GM23338 (cell line): ENCODE results near the gene AXL. TPM values are rescaled to one million over a fixed set of nuclear protein-coding genes. Genes with fewer than 3 reads are reported as not detected.

Experiments
- ATAC-seq: fragments of 200-7000 bp; cut with Tn5 transposase; 3 replicates; pipeline ENCODE4 v1.9.1; 2020
- DNase-seq: peaks from one replicate; pipeline ENCODE4 v3.0.0-alpha.2; 2015; ENCODE audit warnings: low spot score
- H2AFZ ChIP-seq: fragments of 200-600 bp; sonication (generic); 2 replicates; pipeline ENCODE4 v1.8.0; 2016; ENCODE audit warnings: antibody characterized with exemption, mild to moderate bottlenecking, moderate library complexity
- H3F3A ChIP-seq: fragments of 200-600 bp; sonication (generic); replicated peaks from 2 replicates; pipeline ENCODE4 v1.8.0; 2017; ENCODE audit warnings: antibody characterized with exemption, mixed run types, low read depth
- H3K27ac ChIP-seq: fragments of 200-600 bp; sonication (generic); 2 replicates; pipeline ENCODE4 v1.6.1; 2016; ENCODE audit warnings: low read depth
- H3K27me3 ChIP-seq: fragments of 200-600 bp; sonication (generic); 2 replicates; pipeline ENCODE4 v1.8.0; 2016; ENCODE audit warnings: mild to moderate bottlenecking, mixed run types, moderate library complexity; ENCODE audit not compliant: insufficient read depth
- H3K36me3 ChIP-seq: fragments of 200-600 bp; sonication (generic); 2 replicates; pipeline ENCODE4 v1.8.0; 2016; ENCODE audit warnings: mild to moderate bottlenecking; ENCODE audit not compliant: insufficient read depth
- H3K4me1 ChIP-seq: fragments of 200-600 bp; sonication (generic); 2 replicates; pipeline ENCODE4 v1.8.0; 2016; ENCODE audit warnings: mild to moderate bottlenecking, moderate library complexity; ENCODE audit not compliant: insufficient read depth
- H3K4me2 ChIP-seq: fragments of 200-600 bp; sonication (generic); 2 replicates; pipeline ENCODE4 v1.7.1; 2017; ENCODE audit warnings: mixed run types
- H3K4me3 ChIP-seq: fragments of 200-600 bp; sonication (generic); 2 replicates; pipeline ENCODE4 v1.6.1; 2016; ENCODE audit warnings: mixed run types
- H3K79me2 ChIP-seq: fragments of 200-600 bp; sonication (generic); replicated peaks from 2 replicates; pipeline ENCODE4 v1.8.0; 2017; ENCODE audit warnings: mild to moderate bottlenecking; ENCODE audit not compliant: insufficient read depth
- H3K9me2 ChIP-seq: fragments of 200-600 bp; sonication (generic); 2 replicates; pipeline ENCODE4 v1.8.0; 2017; ENCODE audit not compliant: insufficient read depth
- H4K20me1 ChIP-seq: fragments of 200-600 bp; sonication (generic); replicated peaks from 2 replicates; pipeline ENCODE4 v1.8.0; 2017; ENCODE audit warnings: mild to moderate bottlenecking; ENCODE audit not compliant: insufficient read depth
- H3K27ac Mint-ChIP-seq: 2 replicates; pipeline ENCODE4 v1.8.0; 2020; ENCODE audit warnings: inconsistent platforms, mild to moderate bottlenecking, moderate library complexity, mixed read lengths
- H3K27me3 Mint-ChIP-seq: 3 replicates; pipeline ENCODE4 v1.8.0; 2022; ENCODE audit warnings: low read depth, mild to moderate bottlenecking, moderate library complexity, mixed read lengths, inconsistent platforms; ENCODE audit not compliant: insufficient read depth, poor library complexity
- H3K36me3 Mint-ChIP-seq: 3 replicates; pipeline ENCODE4 v1.8.0; 2021; ENCODE audit warnings: low read depth, mild to moderate bottlenecking, inconsistent platforms, moderate library complexity, mixed read lengths
- H3K4me1 Mint-ChIP-seq: 3 replicates; pipeline ENCODE4 v1.8.0; 2020; ENCODE audit warnings: mild to moderate bottlenecking, inconsistent platforms, mixed read lengths
- H3K4me3 Mint-ChIP-seq: 3 replicates; pipeline ENCODE4 v1.8.0; 2021; ENCODE audit warnings: moderate library complexity, mild to moderate bottlenecking, inconsistent platforms, mixed read lengths
- H3K9me3 Mint-ChIP-seq: 3 replicates; pipeline ENCODE4 v1.8.0; 2020; ENCODE audit warnings: moderate library complexity, mild to moderate bottlenecking, inconsistent platforms, mixed read lengths
- EZH2phosphoT487 ChIP-seq: fragments of 200-600 bp; sonication (generic); IDR thresholded peaks from one replicate; pipeline ENCODE4 v1.8.1; 2018; ENCODE audit warnings: antibody characterized with exemption; ENCODE audit not compliant: unreplicated experiment
- POLR2AphosphoS5 ChIP-seq: IDR thresholded peaks from 2 replicates; pipeline ENCODE4 v1.6.1; 2016; ENCODE audit warnings: antibody characterized with exemption, low read depth
- STAT1 ChIP-seq: IDR thresholded peaks from one replicate; pipeline ENCODE4 v1.6.1; 2016; ENCODE audit warnings: antibody characterized with exemption; ENCODE audit not compliant: unreplicated experiment
- ZNF114 ChIP-seq: fragments of 250-450 bp; sonication (Bioruptor Pico); IDR thresholded peaks from 2 replicates; pipeline ENCODE4 v1.5.0; 2020; ENCODE audit warnings: mild to moderate bottlenecking, moderate library complexity
- ZNF331 ChIP-seq: fragments of 250-450 bp; sonication (Bioruptor Pico); IDR thresholded peaks from 2 replicates; pipeline ENCODE4 v1.5.0; 2020; ENCODE audit warnings: low read depth, mild to moderate bottlenecking, moderate library complexity
- polyA plus RNA-seq: library from polyadenylated mRNA; unstranded; fragments of >200 nt; fragmentation: Nextera tagmentation; extraction: Ambion mirVana; gene quantifications from 2 replicates; pipeline ENCODE4 v1.2.1, GENCODE V29; 2016
- total RNA-seq: library from RNA; depleted of rRNA; stranded (reverse); fragments of >200 nt; shearing (Covaris generic); gene quantifications from 2 replicates; pipeline ENCODE4 v1.2.3, GENCODE V29; 2014
- TF ChIP-seq, protein P1 (sequence below): fragments of 250-450 bp; sonication (Bioruptor Pico); IDR thresholded peaks from 2 replicates; pipeline ENCODE4 v1.5.0; 2020; ENCODE audit warnings: mild to moderate bottlenecking, moderate library complexity
- TF ChIP-seq, protein P2 (sequence below), 2 experiments: fragments of 200-600 bp in 1 of 2; sonication (generic) in 1 of 2; conservative IDR thresholded peaks; 2 replicates each; pipeline versions ENCODE4 v1.5.1 to v1.6.1; 2016 to 2017; ENCODE audit warnings: antibody characterized with exemption in 2 of 2, low read depth in 2 of 2, mild to moderate bottlenecking in 2 of 2, moderate library complexity in 1 of 2

Gene AXL
- total and polyA plus RNA-seq, 2 experiments from 2014 or later, result 9.0 to 28.4 TPM

DNA sequence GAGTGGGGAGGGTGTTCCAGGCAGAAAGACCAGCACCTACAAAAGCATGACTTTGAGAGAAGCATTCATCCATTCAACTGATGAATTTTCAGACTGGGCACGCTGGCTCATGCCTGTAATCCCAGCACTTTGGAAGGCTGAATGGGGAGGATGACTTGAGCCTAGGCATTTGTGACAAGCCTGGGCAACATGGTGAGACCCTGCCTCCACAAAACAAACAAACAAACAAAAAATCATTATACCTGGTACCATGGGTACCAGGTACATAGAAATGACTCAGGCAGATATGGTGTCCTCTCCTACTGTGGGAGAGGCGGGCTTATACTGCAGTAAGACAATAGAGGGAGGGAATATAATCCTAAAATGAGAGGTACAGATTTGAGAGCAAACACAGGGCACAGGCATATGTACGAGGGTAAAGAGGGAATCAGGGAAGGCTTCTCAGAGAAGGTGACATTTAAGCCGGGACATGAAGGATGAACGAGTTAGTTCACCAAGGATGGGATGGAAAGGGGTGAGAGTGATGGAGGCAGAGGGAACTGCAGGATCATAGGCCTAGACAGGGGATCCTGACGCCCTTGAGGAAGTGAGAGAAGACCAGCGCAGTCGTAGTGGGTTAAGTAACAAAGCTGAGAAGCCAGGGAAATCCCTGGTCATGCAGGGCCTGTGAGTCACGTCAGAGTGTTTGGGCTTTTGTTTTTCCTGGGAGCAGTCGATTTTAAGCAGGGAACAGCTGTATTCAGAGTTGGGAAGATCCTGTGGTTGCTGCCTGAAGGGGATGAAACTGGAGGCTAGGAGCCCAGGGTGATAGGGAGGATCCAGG is 23.1 kb upstream of the AXL start (continued):
- TF ChIP-seq, protein P1, sequence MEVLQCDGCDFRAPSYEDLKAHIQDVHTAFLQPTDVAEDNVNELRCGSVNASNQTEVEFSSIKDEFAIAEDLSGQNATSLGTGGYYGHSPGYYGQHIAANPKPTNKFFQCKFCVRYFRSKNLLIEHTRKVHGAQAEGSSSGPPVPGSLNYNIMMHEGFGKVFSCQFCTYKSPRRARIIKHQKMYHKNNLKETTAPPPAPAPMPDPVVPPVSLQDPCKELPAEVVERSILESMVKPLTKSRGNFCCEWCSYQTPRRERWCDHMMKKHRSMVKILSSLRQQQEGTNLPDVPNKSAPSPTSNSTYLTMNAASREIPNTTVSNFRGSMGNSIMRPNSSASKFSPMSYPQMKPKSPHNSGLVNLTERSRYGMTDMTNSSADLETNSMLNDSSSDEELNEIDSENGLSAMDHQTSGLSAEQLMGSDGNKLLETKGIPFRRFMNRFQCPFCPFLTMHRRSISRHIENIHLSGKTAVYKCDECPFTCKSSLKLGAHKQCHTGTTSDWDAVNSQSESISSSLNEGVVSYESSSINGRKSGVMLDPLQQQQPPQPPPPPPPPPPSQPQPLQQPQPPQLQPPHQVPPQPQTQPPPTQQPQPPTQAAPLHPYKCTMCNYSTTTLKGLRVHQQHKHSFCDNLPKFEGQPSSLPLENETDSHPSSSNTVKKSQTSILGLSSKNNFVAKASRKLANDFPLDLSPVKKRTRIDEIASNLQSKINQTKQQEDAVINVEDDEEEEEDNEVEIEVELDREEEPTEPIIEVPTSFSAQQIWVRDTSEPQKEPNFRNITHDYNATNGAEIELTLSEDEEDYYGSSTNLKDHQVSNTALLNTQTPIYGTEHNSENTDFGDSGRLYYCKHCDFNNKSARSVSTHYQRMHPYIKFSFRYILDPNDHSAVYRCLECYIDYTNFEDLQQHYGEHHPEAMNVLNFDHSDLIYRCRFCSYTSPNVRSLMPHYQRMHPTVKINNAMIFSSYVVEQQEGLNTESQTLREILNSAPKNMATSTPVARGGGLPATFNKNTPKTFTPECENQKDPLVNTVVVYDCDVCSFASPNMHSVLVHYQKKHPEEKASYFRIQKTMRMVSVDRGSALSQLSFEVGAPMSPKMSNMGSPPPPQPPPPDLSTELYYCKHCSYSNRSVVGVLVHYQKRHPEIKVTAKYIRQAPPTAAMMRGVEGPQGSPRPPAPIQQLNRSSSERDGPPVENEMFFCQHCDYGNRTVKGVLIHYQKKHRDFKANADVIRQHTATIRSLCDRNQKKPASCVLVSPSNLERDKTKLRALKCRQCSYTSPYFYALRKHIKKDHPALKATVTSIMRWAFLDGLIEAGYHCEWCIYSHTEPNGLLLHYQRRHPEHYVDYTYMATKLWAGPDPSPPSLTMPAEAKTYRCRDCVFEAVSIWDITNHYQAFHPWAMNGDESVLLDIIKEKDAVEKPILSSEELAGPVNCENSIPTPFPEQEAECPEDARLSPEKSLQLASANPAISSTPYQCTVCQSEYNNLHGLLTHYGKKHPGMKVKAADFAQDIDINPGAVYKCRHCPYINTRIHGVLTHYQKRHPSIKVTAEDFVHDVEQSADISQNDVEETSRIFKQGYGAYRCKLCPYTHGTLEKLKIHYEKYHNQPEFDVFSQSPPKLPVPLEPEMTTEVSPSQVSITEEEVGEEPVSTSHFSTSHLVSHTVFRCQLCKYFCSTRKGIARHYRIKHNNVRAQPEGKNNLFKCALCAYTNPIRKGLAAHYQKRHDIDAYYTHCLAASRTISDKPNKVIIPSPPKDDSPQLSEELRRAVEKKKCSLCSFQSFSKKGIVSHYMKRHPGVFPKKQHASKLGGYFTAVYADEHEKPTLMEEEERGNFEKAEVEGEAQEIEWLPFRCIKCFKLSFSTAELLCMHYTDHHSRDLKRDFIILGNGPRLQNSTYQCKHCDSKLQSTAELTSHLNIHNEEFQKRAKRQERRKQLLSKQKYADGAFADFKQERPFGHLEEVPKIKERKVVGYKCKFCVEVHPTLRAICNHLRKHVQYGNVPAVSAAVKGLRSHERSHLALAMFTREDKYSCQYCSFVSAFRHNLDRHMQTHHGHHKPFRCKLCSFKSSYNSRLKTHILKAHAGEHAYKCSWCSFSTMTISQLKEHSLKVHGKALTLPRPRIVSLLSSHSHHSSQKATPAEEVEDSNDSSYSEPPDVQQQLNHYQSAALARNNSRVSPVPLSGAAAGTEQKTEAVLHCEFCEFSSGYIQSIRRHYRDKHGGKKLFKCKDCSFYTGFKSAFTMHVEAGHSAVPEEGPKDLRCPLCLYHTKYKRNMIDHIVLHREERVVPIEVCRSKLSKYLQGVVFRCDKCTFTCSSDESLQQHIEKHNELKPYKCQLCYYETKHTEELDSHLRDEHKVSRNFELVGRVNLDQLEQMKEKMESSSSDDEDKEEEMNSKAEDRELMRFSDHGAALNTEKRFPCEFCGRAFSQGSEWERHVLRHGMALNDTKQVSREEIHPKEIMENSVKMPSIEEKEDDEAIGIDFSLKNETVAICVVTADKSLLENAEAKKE (CRISPR knock-in tag), result no peak
- no peak for TF ChIP-seq ZNF331 (CRISPR knock-in tag)

DNA sequence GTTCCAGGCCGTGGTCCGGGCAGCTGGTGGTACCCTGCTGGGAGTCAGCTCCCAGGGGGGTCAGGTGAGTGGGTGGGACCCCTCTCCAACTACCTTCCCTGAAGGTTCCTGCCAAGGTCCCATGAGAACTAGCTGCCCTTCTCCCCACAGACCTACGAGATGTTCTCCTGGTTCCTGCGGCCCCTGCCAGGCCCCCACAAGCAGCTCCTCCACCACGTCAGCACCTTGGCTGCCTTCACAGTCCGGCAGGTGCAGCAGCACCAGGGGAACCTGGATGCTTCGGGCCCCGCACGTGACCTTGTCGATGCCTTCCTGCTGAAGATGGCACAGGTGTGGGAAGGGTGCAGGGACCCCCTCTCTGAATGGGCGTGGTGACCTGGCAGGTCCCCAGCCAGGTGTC is 20.5 kb upstream of the AXL start:
- no peak overlapping the region for H2AFZ ChIP-seq
- Mint-ChIP-seq H3K4me1 (peaks cover 37% of the 10 kb centered on the region), H3K9me3 (no peaks in the 10 kb centered on the region), H3K27me3 (peaks cover 20% of the 10 kb centered on the region), H3K36me3 (peaks cover 95% of the 10 kb centered on the region), H3K4me3 (no peak overlapping the region), H3K27ac (no peak overlapping the region)
- H3K27ac ChIP-seq, result no peak overlapping the region
- H3F3A ChIP-seq, result peaks cover 39% of the 10 kb centered on the region
- H4K20me1 ChIP-seq, result peaks cover 45% of the 10 kb centered on the region
- peaks cover 22% of the 10 kb centered on the region for H3K4me1 ChIP-seq
- H3K4me3 ChIP-seq, result no peak overlapping the region
- H3K79me2 ChIP-seq, result peaks cover 56% of the 10 kb centered on the region
- H3K36me3 ChIP-seq, result peaks cover 48% of the 10 kb centered on the region
- no peaks in the 10 kb centered on the region for H3K27me3 ChIP-seq
- no peak overlapping the region for H3K4me2 ChIP-seq
- ATAC-seq, result no peak
- no peak for DNase-seq
- no peaks in the 10 kb centered on the region for H3K9me2 ChIP-seq
- no peak for TF ChIP-seq STAT1
- TF ChIP-seq POLR2AphosphoS5, result no peak
- TF ChIP-seq EZH2phosphoT487, result no peak
- TF ChIP-seq, protein P1 (CRISPR knock-in tag), result no peak
- TF ChIP-seq, protein P2, sequence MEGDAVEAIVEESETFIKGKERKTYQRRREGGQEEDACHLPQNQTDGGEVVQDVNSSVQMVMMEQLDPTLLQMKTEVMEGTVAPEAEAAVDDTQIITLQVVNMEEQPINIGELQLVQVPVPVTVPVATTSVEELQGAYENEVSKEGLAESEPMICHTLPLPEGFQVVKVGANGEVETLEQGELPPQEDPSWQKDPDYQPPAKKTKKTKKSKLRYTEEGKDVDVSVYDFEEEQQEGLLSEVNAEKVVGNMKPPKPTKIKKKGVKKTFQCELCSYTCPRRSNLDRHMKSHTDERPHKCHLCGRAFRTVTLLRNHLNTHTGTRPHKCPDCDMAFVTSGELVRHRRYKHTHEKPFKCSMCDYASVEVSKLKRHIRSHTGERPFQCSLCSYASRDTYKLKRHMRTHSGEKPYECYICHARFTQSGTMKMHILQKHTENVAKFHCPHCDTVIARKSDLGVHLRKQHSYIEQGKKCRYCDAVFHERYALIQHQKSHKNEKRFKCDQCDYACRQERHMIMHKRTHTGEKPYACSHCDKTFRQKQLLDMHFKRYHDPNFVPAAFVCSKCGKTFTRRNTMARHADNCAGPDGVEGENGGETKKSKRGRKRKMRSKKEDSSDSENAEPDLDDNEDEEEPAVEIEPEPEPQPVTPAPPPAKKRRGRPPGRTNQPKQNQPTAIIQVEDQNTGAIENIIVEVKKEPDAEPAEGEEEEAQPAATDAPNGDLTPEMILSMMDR (conservative IDR thresholded peaks at IDR 0.05; ENCODE audit: low read depth in 2 of 2), result no peak
- TF ChIP-seq ZNF114, result no peak
